Activated CD4-positive, alpha-beta T cell treated with anti-CD3 and anti-CD28 coated beads, Interleukin-2, amount 50 U/mL, for 24 hours (primary cell): Measurements from ENCODE around the gene ELOVL7.
"Not testable (repeated sequence)": the region's sequence is repeated elsewhere in the genome, so short reads cannot be mapped to it uniquely, and the experiment has no call there.

Experiments
- DNase-seq, 2 donors: peaks; one replicate each; pipeline ENCODE4 v3.0.0-alpha.2; 2020; ENCODE audit warnings: low read depth in 1 of 2, low spot score in 1 of 2

The ELOVL7 gene

GRCh38 chr5:60843936-60844905, at the start of gene ELOVL7:
Gene ELOVL7 (minus strand): TSS chr5:60844269. CDS start chr5:60787397, 56,872 bp downstream.
- DNase-seq: peak in 1 of 2 donors; percentile 7

GRCh38 chr5:60893521-60893920, 49.5 kb upstream of the ELOVL7 start:
- DNase-seq: no peak

DNA sequence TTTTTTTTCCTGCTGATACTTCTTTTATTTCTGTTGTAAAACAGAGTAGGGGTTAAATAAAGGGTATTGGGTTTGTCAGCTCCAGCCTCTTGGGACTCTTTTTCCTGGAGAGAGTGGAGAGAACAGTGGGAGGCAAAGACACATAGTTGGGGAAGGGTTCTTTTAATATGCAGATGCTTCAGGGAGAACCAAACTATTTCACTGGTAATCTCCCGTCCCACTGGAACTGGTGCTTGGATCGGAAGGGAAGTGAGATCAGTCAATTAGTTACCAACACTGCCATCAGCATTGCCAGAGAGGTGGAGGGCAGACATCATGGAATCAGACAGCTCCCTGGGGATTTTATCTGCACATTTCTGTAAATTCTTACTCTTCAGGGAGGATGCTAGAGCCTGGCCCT, 47.6 kb upstream of the ELOVL7 start:
- no peak for DNase-seq

- DNase-seq: no peak
These were observed 44.4 kb upstream of the ELOVL7 start for GRCh38 chr5:60888359-60889061.

DNA sequence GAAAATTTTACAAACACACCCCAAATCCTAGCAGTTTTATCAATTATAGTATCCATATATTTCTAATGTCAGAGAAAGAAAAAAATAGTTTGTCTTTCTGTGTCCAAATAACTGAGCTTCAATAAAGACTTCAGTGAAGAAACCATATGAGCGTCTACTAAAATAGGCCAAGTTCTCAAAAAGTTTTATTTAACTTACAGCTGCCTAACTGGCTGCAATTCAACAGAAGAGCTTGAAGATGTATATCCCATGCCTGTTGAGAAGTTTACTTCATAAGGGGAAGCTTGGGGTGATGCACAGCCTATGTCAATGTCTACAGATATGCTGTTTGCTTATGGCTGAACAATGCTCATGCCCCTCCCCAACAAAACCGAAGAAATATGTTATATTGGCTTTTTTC, 43.7 kb upstream of the ELOVL7 start:
- no peak for DNase-seq

DNA sequence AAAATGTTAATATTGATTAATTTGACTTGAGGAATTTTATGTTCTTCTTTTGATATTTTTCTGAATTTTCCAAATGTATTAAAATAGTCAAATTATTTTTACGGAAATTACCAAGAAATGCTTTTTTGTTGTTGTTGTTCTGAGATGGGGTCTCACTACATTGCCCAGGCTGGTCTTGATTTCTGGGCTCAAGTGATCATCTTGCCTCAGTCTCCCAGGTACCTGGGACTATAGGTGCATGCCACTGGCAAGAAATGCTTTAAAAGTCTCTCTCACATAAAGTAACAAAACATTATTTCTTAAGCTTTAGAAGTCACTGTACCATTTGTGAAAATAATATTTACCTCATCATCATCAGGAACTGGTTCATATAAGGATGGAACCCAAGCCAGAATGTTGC, 43.0 kb upstream of the ELOVL7 start:
- DNase-seq: no peak

GRCh38 chr5:60886158-60886557, 42.1 kb upstream of the ELOVL7 start:
- no peak for DNase-seq

- DNase-seq: no peak
These were observed 39.2 kb upstream of the ELOVL7 start for GRCh38 chr5:60883229-60883628.

GRCh38 chr5:60872892-60873291, 28.8 kb upstream of the ELOVL7 start:
- DNase-seq: no peak

DNA sequence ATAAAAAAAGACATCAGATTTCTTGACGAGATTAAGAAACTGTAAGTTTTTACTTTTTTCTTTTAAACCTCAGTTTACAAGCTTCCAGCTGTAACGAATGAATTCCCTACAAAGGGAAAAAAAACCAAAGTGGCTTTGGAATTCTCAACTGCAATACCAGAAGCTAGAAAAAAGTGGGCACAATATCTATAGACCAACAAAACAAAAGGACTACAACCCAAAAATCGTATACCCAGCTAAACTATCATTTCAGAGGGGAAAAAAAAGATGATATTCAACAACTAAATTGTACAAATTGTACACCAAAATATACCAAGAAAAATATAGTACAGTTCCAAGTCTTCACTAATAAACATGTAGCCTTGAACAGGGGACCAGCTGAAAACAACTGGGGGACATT, 26.8 kb upstream of the ELOVL7 start:
- no peak for DNase-seq

- DNase-seq: not testable (repeated sequence)
These were observed 16.5 kb upstream of the ELOVL7 start for GRCh38 chr5:60860572-60860971.

GRCh38 chr5:60856066-60856465, 12.0 kb upstream of the ELOVL7 start:
- no peak for DNase-seq

DNA sequence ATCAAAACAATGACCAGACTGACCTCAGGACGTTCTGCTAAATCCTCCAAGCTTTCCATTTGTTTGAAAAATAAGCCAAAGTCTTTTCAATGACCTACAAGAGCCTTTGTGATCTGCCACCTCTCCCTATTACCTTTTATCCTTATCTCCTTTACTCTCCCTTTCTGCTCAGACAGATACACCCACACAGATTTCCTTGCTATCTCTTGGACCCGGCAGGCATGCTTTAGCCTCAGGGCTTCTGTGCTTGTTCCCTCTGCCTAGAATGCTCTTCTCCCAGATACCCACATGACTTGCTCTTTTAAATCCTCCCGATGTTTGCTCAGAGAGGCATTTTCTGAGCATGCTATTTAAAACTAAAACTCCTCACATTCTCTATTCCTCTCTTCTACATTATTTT, 8.9 kb upstream of the ELOVL7 start:
- DNase-seq: no peak

- DNase-seq: no peak
These were observed 8.2 kb upstream of the ELOVL7 start for GRCh38 chr5:60852317-60852716.

GRCh38 chr5:60851626-60852025, 7.6 kb upstream of the ELOVL7 start:
- DNase-seq: no peak

DNA sequence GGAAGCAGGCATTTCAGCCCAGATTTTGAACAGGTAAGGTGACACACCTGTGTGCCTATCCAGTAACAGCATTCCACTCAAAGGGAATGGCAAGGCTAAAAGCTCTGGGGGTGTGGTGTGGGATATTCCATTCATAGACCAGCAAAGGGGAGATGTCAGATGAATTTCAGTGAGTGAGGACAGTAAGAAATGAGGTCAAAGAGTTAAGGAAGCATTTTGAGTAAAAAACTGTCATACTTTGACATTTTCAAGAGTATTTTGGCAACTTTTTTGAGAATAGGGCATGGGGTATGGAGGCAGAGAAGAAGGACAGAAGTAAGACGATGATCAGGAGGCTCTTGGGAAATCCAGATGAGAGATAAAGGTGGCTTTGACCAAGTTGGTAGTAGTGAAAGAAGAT, 2.2 kb upstream of the ELOVL7 start:
- no peak for DNase-seq

- no peak for DNase-seq
These were observed 608 bp downstream of the ELOVL7 start for GRCh38 chr5:60843386-60843935.

DNA sequence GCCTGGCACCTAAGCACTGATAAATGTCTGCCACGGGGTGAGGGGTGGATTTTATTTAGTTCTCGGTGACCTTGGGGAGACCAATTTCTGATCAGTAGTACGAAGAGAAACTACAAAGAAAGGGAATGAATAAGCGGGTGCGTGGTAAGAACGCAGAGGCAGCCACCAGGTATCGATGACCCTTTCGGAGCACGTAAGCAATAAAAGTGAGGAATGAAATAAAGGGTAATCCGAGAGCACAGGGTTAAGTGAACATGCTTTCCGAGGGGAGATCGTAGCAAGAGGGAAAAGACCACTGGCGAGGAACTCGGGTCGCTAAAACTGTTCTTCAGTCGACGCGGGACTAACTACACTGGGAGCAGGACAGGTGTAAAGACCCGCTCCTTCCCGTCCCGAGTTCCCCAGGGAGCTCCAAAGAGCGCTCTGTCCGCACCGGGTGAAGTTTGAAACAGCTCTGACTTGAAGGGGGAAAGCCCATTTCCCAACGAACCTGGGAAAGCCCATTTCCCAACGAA, 1.1 kb downstream of the ELOVL7 start:
- DNase-seq: no peak

GRCh38 chr5:60841361-60841760, 2.7 kb downstream of the ELOVL7 start:
- DNase-seq: no peak

DNA sequence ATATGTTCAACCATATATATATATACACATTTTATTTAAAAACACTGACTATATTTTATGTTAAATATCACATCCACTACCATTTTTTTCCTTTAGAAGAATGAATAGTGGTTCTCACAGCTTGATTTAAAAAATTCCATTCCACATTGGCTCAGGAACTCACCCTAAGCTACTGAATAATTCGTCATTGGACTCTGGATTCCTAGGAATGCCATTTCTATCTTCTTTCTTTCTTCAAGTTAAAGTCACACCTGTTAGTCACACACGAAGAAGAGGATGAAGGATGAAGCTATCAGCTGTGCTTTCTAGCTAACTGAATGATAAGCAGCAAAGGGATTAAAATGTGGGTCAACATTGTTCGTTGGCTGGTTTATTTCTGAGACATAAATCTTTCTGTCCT, 7.9 kb downstream of the ELOVL7 start:
- DNase-seq: no peak

DNA sequence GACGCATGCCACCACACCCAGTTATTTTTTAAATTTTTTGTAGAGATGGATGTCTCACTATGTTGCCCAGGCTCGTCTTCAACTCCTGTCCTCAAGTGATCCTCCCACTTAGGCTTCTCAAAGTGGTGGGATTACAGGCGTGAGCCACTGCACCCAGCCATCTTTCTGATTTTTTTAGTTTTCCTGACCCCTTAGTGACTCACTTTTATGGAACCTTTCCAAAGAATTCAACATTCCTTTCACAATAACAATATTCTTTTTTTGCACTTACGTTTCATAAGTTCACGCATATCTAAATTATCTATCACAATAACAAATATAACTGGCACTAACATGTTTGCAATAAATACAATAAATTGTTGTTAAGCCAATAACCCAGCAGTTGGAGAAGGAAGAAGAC, 8.5 kb downstream of the ELOVL7 start:
- DNase-seq: no peak

DNA sequence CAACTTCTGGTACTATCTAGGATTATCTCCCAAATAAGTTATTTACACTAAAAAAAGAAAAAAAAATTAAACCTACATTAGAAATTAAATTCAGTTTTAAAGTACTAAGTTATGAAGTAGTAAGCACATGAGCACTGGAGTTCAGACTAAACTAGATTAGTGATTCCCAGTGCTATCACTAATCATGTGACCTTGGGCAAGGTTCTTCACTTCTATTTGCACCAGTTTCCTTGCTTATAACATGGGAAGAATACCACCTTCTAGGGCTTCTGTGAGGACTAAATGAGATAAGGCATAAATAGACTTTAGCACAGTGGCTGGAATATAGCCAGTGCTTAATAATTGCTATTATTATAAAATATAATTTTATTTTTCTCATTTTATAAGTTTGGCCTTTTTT, 10.5 kb downstream of the ELOVL7 start:
- no peak for DNase-seq
